Mesothelial cell of epicardium (in vitro differentiated cells): ENCODE data around the gene SRRM1. TPM values are rescaled to one million over a fixed set of nuclear protein-coding genes. Genes with fewer than 3 reads are reported as not detected.

Experiments used
- DNase-seq, 2 experiments: peaks; one replicate each; pipeline ENCODE4 v3.0.0; 2021; ENCODE audit warnings: low spot score in 2 of 2; ENCODE audit not compliant: unreplicated experiment in 2 of 2
- H3K27ac Mint-ChIP-seq: 2 replicates; pipeline ENCODE4 v1.8.0; 2021; ENCODE audit warnings: mixed read lengths
- H3K27me3 Mint-ChIP-seq: 2 replicates; pipeline ENCODE4 v1.8.0; 2021; ENCODE audit warnings: low read depth, mixed read lengths
- H3K36me3 Mint-ChIP-seq: 2 replicates; pipeline ENCODE4 v1.8.0; 2021; ENCODE audit warnings: mixed read lengths
- H3K4me1 Mint-ChIP-seq: 2 replicates; pipeline ENCODE4 v1.8.0; 2021; ENCODE audit warnings: mixed read lengths
- H3K4me3 Mint-ChIP-seq: 2 replicates; pipeline ENCODE4 v1.8.0; 2021; ENCODE audit warnings: mild to moderate bottlenecking, moderate library complexity, mixed read lengths
- H3K9me3 Mint-ChIP-seq: 2 replicates; pipeline ENCODE4 v1.8.0; 2021; ENCODE audit warnings: mixed read lengths
- total RNA-seq: library from RNA; stranded (reverse); gene quantifications from 3 replicates; pipeline ENCODE4 v1.2.1, GENCODE V29; 2021
- TF ChIP-seq, protein P1 (sequence below): fragments of 200-600 bp; sonication (generic); IDR thresholded peaks from one replicate; pipeline ENCODE4 v1.5.0; 2021; ENCODE audit warnings: antibody characterized with exemption; ENCODE audit not compliant: unreplicated experiment

Gene SRRM1
- total RNA-seq, 1 donor from 2014 or later: 219 TPM

DNA sequence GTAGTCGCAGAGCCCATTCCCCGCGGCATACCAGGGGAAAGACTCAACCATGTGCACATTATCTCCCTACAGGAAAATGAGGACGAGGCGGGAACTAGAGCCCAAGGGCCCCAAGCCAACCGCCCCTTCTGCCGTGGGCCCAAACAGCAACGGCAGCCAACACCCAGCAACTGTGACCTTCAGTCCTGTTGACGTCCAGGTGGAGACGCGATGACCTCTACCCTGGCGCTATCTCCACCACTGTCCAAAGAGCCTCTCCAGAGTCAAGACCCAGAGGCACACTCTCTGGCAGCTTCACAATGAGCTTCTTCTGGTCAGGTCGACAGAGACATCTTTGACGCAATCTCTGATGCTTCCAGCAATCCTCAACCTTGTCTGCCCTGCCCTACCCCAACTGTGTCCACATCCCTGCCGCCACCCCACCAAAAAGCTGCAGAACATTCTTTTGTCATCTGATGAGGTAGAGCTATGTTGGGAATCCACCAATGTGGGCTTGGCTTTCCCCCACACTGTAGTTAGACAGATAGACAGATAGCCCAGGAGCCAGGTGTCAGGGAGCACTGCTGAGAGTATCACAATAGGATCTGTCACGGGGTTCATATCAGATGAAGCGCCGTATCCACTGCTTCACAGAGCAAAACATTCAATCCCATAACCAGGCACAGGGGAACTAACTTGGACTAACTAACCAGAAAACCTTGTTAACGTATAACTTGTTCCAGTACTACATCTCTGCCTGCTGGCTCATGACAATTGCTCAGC, 37.4 kb upstream of the SRRM1 start:
- no peak overlapping the region for H3K27ac Mint-ChIP-seq
- no peak for DNase-seq
- peaks cover 1% of the 10 kb centered on the region for H3K27me3 Mint-ChIP-seq
- no peaks in the 10 kb centered on the region for H3K4me1 Mint-ChIP-seq
- TF ChIP-seq, protein P1, sequence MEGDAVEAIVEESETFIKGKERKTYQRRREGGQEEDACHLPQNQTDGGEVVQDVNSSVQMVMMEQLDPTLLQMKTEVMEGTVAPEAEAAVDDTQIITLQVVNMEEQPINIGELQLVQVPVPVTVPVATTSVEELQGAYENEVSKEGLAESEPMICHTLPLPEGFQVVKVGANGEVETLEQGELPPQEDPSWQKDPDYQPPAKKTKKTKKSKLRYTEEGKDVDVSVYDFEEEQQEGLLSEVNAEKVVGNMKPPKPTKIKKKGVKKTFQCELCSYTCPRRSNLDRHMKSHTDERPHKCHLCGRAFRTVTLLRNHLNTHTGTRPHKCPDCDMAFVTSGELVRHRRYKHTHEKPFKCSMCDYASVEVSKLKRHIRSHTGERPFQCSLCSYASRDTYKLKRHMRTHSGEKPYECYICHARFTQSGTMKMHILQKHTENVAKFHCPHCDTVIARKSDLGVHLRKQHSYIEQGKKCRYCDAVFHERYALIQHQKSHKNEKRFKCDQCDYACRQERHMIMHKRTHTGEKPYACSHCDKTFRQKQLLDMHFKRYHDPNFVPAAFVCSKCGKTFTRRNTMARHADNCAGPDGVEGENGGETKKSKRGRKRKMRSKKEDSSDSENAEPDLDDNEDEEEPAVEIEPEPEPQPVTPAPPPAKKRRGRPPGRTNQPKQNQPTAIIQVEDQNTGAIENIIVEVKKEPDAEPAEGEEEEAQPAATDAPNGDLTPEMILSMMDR: no peak
- H3K4me3 Mint-ChIP-seq: no peak overlapping the region
- H3K9me3 Mint-ChIP-seq: no peaks in the 10 kb centered on the region
- H3K36me3 Mint-ChIP-seq: no peaks in the 10 kb centered on the region

DNA sequence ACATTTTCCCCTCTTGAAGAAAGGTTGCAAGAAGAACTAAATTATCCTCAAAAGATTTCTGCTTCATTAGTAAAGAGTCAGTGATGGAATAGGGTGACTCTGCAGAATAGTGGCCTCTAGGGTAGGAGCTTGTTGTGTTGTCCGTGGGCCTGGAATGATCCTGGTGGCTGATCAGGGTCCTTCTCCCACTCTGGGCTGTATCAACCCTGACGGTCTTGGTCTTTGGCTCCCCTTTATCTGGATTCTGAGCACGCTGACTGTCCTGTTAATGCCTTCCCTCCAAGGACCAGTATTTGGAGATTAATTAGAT, 36.9 kb upstream of the SRRM1 start:
- no peak for DNase-seq
- no peaks in the 10 kb centered on the region for H3K36me3 Mint-ChIP-seq
- no peaks in the 10 kb centered on the region for H3K4me1 Mint-ChIP-seq
- no peaks in the 10 kb centered on the region for H3K9me3 Mint-ChIP-seq
- TF ChIP-seq, protein P1: no peak
- H3K27ac Mint-ChIP-seq: no peak overlapping the region
- H3K27me3 Mint-ChIP-seq: peaks cover 1% of the 10 kb centered on the region
- H3K4me3 Mint-ChIP-seq: no peak overlapping the region

GRCh38 chr1:24606621-24607020, 36.5 kb upstream of the SRRM1 start:
- no peak for DNase-seq
- no peak overlapping the region for H3K27ac Mint-ChIP-seq
- peaks cover 1% of the 10 kb centered on the region for H3K27me3 Mint-ChIP-seq
- H3K36me3 Mint-ChIP-seq: no peaks in the 10 kb centered on the region
- TF ChIP-seq, protein P1: no peak
- no peak overlapping the region for H3K4me3 Mint-ChIP-seq
- H3K9me3 Mint-ChIP-seq: no peaks in the 10 kb centered on the region
- H3K4me1 Mint-ChIP-seq: no peaks in the 10 kb centered on the region

DNA sequence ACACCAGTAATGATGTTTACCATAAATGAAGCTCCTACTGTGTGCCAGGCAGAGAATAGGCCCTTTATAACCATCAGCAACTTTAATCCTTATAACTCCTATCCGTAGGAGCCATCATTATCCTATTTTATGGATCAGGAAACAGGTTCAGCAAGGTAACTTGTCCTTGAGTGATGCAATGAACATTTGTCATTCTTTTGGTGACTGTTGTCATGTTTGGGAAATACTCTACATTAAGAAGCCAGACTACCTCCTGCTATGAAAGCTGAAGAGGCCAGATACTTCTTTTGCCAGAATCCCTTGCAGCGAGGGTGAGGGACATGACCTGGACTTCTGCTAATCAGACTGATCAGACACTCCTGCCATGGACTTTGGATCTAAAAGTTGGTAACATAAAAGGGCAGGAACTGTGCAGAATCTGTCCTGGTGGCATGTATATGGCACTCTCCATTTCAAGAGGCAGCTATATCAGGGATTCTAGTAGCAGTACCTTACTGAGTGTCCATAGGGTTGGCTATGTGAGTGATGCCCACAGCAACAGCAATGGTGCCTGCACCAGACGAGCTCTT, 33.1 kb upstream of the SRRM1 start:
- no peak overlapping the region for H3K27ac Mint-ChIP-seq
- TF ChIP-seq, protein P1: no peak
- no peaks in the 10 kb centered on the region for H3K4me1 Mint-ChIP-seq
- H3K27me3 Mint-ChIP-seq: peaks cover 4% of the 10 kb centered on the region
- no peaks in the 10 kb centered on the region for H3K9me3 Mint-ChIP-seq
- no peaks in the 10 kb centered on the region for H3K36me3 Mint-ChIP-seq
- H3K4me3 Mint-ChIP-seq: no peak overlapping the region
- no peak for DNase-seq

GRCh38 chr1:24619376-24619775, 23.7 kb upstream of the SRRM1 start:
- Mint-ChIP-seq H3K4me1 (no peaks in the 10 kb centered on the region), H3K27ac (no peak overlapping the region), H3K4me3 (no peak overlapping the region), H3K27me3 (peaks cover 11% of the 10 kb centered on the region), H3K9me3 (peaks cover 9% of the 10 kb centered on the region), H3K36me3 (no peaks in the 10 kb centered on the region)
- TF ChIP-seq, protein P1: no peak
- DNase-seq: no peak
